ENCODE data around the gene POU6F2.

GRCh38 chr7:39285256-39285655 lies 307.5 kb downstream of the POU6F2 start:
- TF ChIP-seq GLI2 (tag by site-specific recombination; IDR thresholded peaks at IDR 0.05; ENCODE audit: borderline replicate concordance, low read depth): no peak
- no peak for TF ChIP-seq ZBTB21 (tag by site-specific recombination; IDR thresholded peaks at IDR 0.05)
- TF ChIP-seq SALL2 (tag by site-specific recombination; IDR thresholded peaks at IDR 0.05; ENCODE audit: borderline replicate concordance): no peak
- no peak for TF ChIP-seq ZNF18 (tag by site-specific recombination; IDR thresholded peaks at IDR 0.05)
- no peak for TF ChIP-seq CTCF (tag by site-specific recombination; IDR thresholded peaks at IDR 0.05)
- no peak for TF ChIP-seq ZNF23 (tag by site-specific recombination; IDR thresholded peaks at IDR 0.05; ENCODE audit: borderline replicate concordance)

Measured in HEK293 (cell line).